Upper lobe of right lung (tissue), 1 donor: ENCODE results near the gene CD101. TPM values are rescaled to one million over a fixed set of nuclear protein-coding genes. Genes with fewer than 3 reads are reported as not detected.
A peak's percentile ranks its signal among the peaks of the same experiment; 100 is the strongest.

Experiments used
- ATAC-seq: fragments of 200-7000 bp; cut with Tn5 transposase; one replicate; pipeline ENCODE4 v1.9.1; 2020; ENCODE audit warnings: mild to moderate bottlenecking, moderate library complexity
- DNase-seq: peaks from one replicate; pipeline ENCODE4 v3.0.0-alpha.2; 2020
- H3K27ac ChIP-seq: fragments of 200-600 bp; one replicate; pipeline ENCODE4 v1.8.0; 2022
- H3K27me3 ChIP-seq: fragments of 200-600 bp; one replicate; pipeline ENCODE4 v1.8.0; 2022; ENCODE audit warnings: mild to moderate bottlenecking
- H3K36me3 ChIP-seq: fragments of 200-600 bp; one replicate; pipeline ENCODE4 v1.8.0; 2022
- H3K4me1 ChIP-seq: fragments of 200-600 bp; one replicate; pipeline ENCODE4 v1.8.0; 2022
- H3K4me3 ChIP-seq: fragments of 200-600 bp; one replicate; pipeline ENCODE4 v1.8.0; 2022; ENCODE audit warnings: mild to moderate bottlenecking
- H3K9me3 ChIP-seq: fragments of 200-600 bp; one replicate; pipeline ENCODE4 v1.8.0; 2022
- CTCF ChIP-seq: fragments of 200-600 bp; IDR thresholded peaks from one replicate; pipeline ENCODE4 v1.8.0; 2022; ENCODE audit warnings: antibody characterized with exemption
- intact Hi-C: fragments of 100-400 bp; cut with DNase I; formaldehyde crosslinking; loops from one replicate; pipeline ENCODE4 v1.11.0; 2022
- total RNA-seq: library from RNA; stranded (reverse); fragmentation: NEBNext Ultra II Directional; extraction: Animal tissue kit (Norgen Biotek cat#: 25700); gene quantifications from one replicate; pipeline ENCODE4 v1.2.1, GENCODE V29; 2021
- donor health status: DM: no; HTN: yes; CAD: no; lungs with severe emphysema.

CD101 gene
- total RNA-seq, 1 donor from 2014 or later = 37.4 TPM

GRCh38 chr1:117047271-117047670 is 45.7 kb downstream of the CD101 start:
- H3K27me3 ChIP-seq = no peaks in the 10 kb centered on the region
- peaks cover 10% of the 10 kb centered on the region for H3K4me1 ChIP-seq
- DNase-seq = no peak
- no peak for ATAC-seq
- no peak overlapping the region for H3K4me3 ChIP-seq
- intact Hi-C loops = no loop called here
- H3K36me3 ChIP-seq = no peaks in the 10 kb centered on the region
- H3K9me3 ChIP-seq = no peaks in the 10 kb centered on the region
- no peak for TF ChIP-seq CTCF
- no peak overlapping the region for H3K27ac ChIP-seq

- ATAC-seq (peak; percentile 64), DNase-seq (no peak)
- TF ChIP-seq CTCF = no peak
- no peaks in the 10 kb centered on the region for H3K27me3 ChIP-seq
- no peak overlapping the region for H3K4me3 ChIP-seq
- no peaks in the 10 kb centered on the region for H3K36me3 ChIP-seq
- H3K27ac ChIP-seq = no peak overlapping the region
- H3K9me3 ChIP-seq = no peaks in the 10 kb centered on the region
- H3K4me1 ChIP-seq = peaks cover 10% of the 10 kb centered on the region
- intact Hi-C loops = loop anchor here (10.0 kb wide), 1 partner anchor 325 kb away; no protein-coding TSS in a partner anchor
Measured at GRCh38 chr1:117049857-117050256, 48.3 kb downstream of the CD101 start.

- Histone ChIP-seq H3K4me3 (peak overlapping the region; percentile 28), H3K9me3 (no peaks in the 10 kb centered on the region), H3K4me1 (peaks cover 10% of the 10 kb centered on the region), H3K36me3 (no peaks in the 10 kb centered on the region), H3K27me3 (no peaks in the 10 kb centered on the region), H3K27ac (peak overlapping the region; percentile 33)
- intact Hi-C loops = loop anchor here (10.0 kb wide), 1 partner anchor 327 kb away; no protein-coding TSS in a partner anchor
- ATAC-seq = peak; percentile 75
- no peak for DNase-seq
- TF ChIP-seq CTCF = no peak
Measured at GRCh38 chr1:117051224-117052064, 49.9 kb downstream of the CD101 start.

GRCh38 chr1:117054068-117054467 is 52.5 kb downstream of the CD101 start:
- Histone ChIP-seq H3K4me1 (peaks cover 10% of the 10 kb centered on the region), H3K27ac (no peak overlapping the region), H3K9me3 (no peaks in the 10 kb centered on the region), H3K36me3 (no peaks in the 10 kb centered on the region), H3K4me3 (no peak overlapping the region), H3K27me3 (no peaks in the 10 kb centered on the region)
- ATAC-seq = no peak
- no peak for DNase-seq
- TF ChIP-seq CTCF = no peak
- intact Hi-C loops = loop anchor here (10.0 kb wide), 1 partner anchor 329 kb away; no protein-coding TSS in a partner anchor

- DNase-seq (no peak), ATAC-seq (no peak)
- no peak overlapping the region for H3K27ac ChIP-seq
- no peaks in the 10 kb centered on the region for H3K27me3 ChIP-seq
- intact Hi-C loops = loop anchor here (10.0 kb wide), 1 partner anchor 334 kb away; no protein-coding TSS in a partner anchor
- H3K4me1 ChIP-seq = peaks cover 4% of the 10 kb centered on the region
- no peaks in the 10 kb centered on the region for H3K9me3 ChIP-seq
- TF ChIP-seq CTCF = no peak
- no peaks in the 10 kb centered on the region for H3K36me3 ChIP-seq
- peak overlapping the region; percentile 84 for H3K4me3 ChIP-seq
Measured at GRCh38 chr1:117058810-117059209, 57.2 kb downstream of the CD101 start.
